Progenitor cell of endocrine pancreas (in vitro differentiated cells): ENCODE measurements around the gene CUX1. TPM values are rescaled to one million over a fixed set of nuclear protein-coding genes. Genes with fewer than 3 reads are reported as not detected.

Experiments
- DNase-seq: peaks from one replicate; pipeline ENCODE4 v3.0.0; 2021; ENCODE audit warnings: low spot score; ENCODE audit not compliant: unreplicated experiment
- H3K27ac Mint-ChIP-seq: 2 replicates; pipeline ENCODE4 v1.8.0; 2021; ENCODE audit warnings: mild to moderate bottlenecking, moderate library complexity, mixed read lengths
- H3K27me3 Mint-ChIP-seq: 2 replicates; pipeline ENCODE4 v1.8.0; 2021; ENCODE audit warnings: mixed read lengths
- H3K36me3 Mint-ChIP-seq: 2 replicates; pipeline ENCODE4 v1.8.0; 2022; ENCODE audit warnings: mixed read lengths; ENCODE audit not compliant: insufficient read depth
- H3K4me1 Mint-ChIP-seq: 2 replicates; pipeline ENCODE4 v1.8.0; 2021; ENCODE audit warnings: low read depth, mixed read lengths
- H3K4me3 Mint-ChIP-seq: 2 replicates; pipeline ENCODE4 v1.8.0; 2021; ENCODE audit warnings: low read depth, mild to moderate bottlenecking, moderate library complexity, mixed read lengths
- H3K9me3 Mint-ChIP-seq: 2 replicates; pipeline ENCODE4 v1.8.0; 2021; ENCODE audit warnings: low read depth, mixed read lengths
- total RNA-seq: library from RNA; stranded (reverse); gene quantifications from 2 replicates; pipeline ENCODE4 v1.2.1, GENCODE V29; 2021
- TF ChIP-seq, protein P1 (sequence below): fragments of 200-600 bp; sonication (generic); IDR thresholded peaks from one replicate; pipeline ENCODE4 v1.5.0; 2021; ENCODE audit warnings: antibody characterized with exemption, mild to moderate bottlenecking; ENCODE audit not compliant: unreplicated experiment

CUX1 gene
- total RNA-seq, 1 donor from 2014 or later: 103 TPM

DNA sequence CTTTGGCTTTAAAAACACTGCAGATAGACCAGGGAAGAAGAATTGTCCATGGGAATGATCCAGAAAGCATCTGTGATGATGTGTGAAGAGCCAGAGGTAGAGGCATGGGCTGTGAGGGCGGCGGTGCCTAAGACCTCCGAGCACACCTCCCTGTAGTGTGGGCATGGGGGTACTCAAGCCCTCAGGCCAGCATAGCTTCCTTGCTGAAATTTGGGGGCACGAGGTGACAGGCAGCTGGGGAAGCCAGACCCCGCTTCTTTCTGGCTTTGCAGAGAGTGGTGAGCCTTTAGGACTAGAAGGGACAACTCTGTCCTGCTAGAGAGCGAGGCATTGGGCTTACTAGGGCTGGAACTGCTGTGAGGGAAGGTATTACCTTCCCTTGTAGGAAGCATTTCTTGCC is 281.6 kb downstream of the CUX1 start:
- H3K36me3 Mint-ChIP-seq: peaks cover 11% of the 10 kb centered on the region
- TF ChIP-seq, protein P1, sequence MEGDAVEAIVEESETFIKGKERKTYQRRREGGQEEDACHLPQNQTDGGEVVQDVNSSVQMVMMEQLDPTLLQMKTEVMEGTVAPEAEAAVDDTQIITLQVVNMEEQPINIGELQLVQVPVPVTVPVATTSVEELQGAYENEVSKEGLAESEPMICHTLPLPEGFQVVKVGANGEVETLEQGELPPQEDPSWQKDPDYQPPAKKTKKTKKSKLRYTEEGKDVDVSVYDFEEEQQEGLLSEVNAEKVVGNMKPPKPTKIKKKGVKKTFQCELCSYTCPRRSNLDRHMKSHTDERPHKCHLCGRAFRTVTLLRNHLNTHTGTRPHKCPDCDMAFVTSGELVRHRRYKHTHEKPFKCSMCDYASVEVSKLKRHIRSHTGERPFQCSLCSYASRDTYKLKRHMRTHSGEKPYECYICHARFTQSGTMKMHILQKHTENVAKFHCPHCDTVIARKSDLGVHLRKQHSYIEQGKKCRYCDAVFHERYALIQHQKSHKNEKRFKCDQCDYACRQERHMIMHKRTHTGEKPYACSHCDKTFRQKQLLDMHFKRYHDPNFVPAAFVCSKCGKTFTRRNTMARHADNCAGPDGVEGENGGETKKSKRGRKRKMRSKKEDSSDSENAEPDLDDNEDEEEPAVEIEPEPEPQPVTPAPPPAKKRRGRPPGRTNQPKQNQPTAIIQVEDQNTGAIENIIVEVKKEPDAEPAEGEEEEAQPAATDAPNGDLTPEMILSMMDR: no peak
- no peaks in the 10 kb centered on the region for H3K9me3 Mint-ChIP-seq
- H3K27ac Mint-ChIP-seq: no peak overlapping the region
- H3K27me3 Mint-ChIP-seq: peaks cover 5% of the 10 kb centered on the region
- no peak overlapping the region for H3K4me3 Mint-ChIP-seq
- no peak for DNase-seq
- peaks cover 37% of the 10 kb centered on the region for H3K4me1 Mint-ChIP-seq

DNA sequence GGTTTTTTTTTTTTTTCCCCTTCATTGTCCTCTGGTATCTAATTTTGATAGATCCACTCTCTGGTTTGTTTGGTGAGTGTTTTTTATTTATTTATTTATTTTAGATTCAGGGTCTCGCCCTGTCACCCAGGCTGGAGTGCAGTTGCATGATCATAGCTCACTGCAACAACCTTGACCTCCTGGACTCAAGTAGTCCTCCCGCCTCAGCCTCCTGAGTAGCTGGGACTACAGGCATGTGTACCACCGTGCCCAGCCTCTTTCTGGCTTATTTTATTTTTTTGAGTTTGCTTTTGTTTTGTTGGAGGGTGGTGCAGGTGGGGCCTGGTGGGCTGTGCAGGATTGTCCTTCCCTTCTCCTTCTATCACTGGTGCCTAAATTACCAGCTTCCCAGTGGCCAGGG is 282.0 kb downstream of the CUX1 start:
- Mint-ChIP-seq H3K36me3 (peaks cover 14% of the 10 kb centered on the region), H3K4me3 (no peak overlapping the region), H3K27me3 (peaks cover 5% of the 10 kb centered on the region), H3K27ac (no peak overlapping the region), H3K4me1 (peaks cover 37% of the 10 kb centered on the region), H3K9me3 (no peaks in the 10 kb centered on the region)
- DNase-seq: no peak
- TF ChIP-seq, protein P1: no peak

DNA sequence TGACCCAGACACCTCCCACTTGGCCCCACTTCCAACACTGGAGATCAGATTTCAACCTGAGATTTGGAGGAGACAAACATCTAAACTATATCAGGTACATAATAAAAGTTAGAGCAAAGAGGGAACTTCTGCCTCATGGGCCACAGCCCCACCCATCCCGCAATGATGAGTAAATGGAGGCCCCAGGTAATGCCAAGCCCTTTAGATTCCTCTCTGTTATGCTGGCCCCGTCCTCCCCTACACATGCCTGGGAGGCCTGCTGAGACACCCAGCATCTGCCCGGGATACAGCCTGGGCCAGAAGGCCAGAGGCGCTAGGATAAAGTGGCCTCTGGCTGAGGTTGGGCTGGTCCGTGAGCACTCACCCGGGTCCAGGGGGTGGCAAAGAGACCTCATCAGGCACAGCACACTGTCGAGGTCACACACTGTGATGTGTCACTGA is 283.7 kb downstream of the CUX1 start:
- DNase-seq: no peak
- H3K36me3 Mint-ChIP-seq: peaks cover 17% of the 10 kb centered on the region

DNA sequence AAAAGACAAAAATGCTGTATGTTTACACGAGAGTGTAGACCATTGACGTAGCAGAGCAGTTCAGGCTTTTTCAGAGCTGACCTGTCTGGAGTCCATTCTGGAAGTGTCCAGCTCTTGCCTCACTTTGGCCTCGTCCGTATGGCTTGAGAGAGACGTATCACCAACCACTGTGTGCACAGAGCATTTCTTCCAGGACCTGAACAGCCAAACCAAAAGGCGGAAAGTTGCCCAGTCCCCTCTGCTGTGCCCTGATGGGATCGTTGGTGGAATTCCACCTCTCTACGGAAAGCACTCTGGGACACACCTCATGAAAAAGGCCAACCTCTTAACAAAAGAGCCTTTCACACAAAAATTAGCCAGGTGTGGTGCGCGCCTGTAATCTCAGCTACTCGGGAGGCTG is 284.5 kb downstream of the CUX1 start:
- H3K27ac Mint-ChIP-seq: no peak overlapping the region
- H3K9me3 Mint-ChIP-seq: no peaks in the 10 kb centered on the region
- H3K36me3 Mint-ChIP-seq: peaks cover 20% of the 10 kb centered on the region
- peaks cover 28% of the 10 kb centered on the region for H3K4me1 Mint-ChIP-seq
- no peaks in the 10 kb centered on the region for H3K27me3 Mint-ChIP-seq
- no peak overlapping the region for H3K4me3 Mint-ChIP-seq
- TF ChIP-seq, protein P1: no peak
- no peak for DNase-seq

More for the DNA sequence above, 283.7 kb downstream of the CUX1 start:
- TF ChIP-seq, protein P1: no peak
- no peaks in the 10 kb centered on the region for H3K27me3 Mint-ChIP-seq
- H3K27ac Mint-ChIP-seq: peak overlapping the region; percentile 45
- H3K4me1 Mint-ChIP-seq: peaks cover 31% of the 10 kb centered on the region
- no peaks in the 10 kb centered on the region for H3K9me3 Mint-ChIP-seq
- no peak overlapping the region for H3K4me3 Mint-ChIP-seq

DNA sequence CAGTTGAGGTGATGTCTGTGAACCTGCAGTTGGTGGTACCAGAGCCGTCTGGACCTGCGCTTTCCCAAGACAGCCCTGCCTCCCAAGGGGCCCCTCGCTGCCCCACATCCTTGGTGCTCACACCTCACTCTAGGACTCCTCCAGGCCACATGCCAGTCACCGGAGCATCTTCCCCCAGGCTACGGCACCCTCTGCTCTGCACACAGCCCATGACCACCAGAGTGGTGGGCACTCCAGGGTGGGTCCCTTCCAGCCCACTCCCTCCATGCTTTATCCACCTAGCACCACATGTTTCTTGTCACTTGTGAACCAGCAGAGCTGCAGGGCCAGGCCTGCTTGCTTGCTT is 285.6 kb downstream of the CUX1 start:
- Mint-ChIP-seq H3K36me3 (peaks cover 22% of the 10 kb centered on the region), H3K4me1 (peaks cover 17% of the 10 kb centered on the region), H3K9me3 (no peaks in the 10 kb centered on the region), H3K27me3 (no peaks in the 10 kb centered on the region), H3K27ac (no peak overlapping the region), H3K4me3 (no peak overlapping the region)
- no peak for DNase-seq
- TF ChIP-seq, protein P1: no peak
